NCI-H2196 treated with DMSO at 0.1 percent for 48 hours (cell line): ENCODE data around the gene SMG6.
"Not testable (repeated sequence)": the region's sequence is repeated elsewhere in the genome, so short reads cannot be mapped to it uniquely, and the experiment has no call there.

Source experiments
- DNase-seq: peaks from one replicate; lab custom pipeline; 2025; ENCODE audit not compliant: unreplicated experiment; lab: John Stamatoyannopoulos, UW

SMG6 gene

GRCh38 chr17:2207815-2208515 lies 95.6 kb downstream of the SMG6 start:
- DNase-seq, result no peak

- DNase-seq, result no peak
These were observed 99.2 kb downstream of the SMG6 start for GRCh38 chr17:2204393-2204792.

- no peak for DNase-seq
These were observed 99.8 kb downstream of the SMG6 start for GRCh38 chr17:2203818-2204217.

GRCh38 chr17:2202996-2203575 lies 100.5 kb downstream of the SMG6 start:
- DNase-seq, result no peak

GRCh38 chr17:2202302-2202995 lies 101.1 kb downstream of the SMG6 start:
- DNase-seq, result no peak

GRCh38 chr17:2199386-2199785 lies 104.2 kb downstream of the SMG6 start:
- DNase-seq, result not testable (repeated sequence)

- DNase-seq, result no peak
These were observed 104.7 kb downstream of the SMG6 start for GRCh38 chr17:2198927-2199326.

- no peak for DNase-seq
These were observed 106.3 kb downstream of the SMG6 start for GRCh38 chr17:2197271-2197670.

- DNase-seq, result no peak
These were observed 107.9 kb downstream of the SMG6 start for GRCh38 chr17:2195729-2196128.

- no peak for DNase-seq
These were observed 108.7 kb downstream of the SMG6 start for GRCh38 chr17:2194889-2195335.

GRCh38 chr17:2192367-2193057 lies 111.1 kb downstream of the SMG6 start:
- no peak for DNase-seq

GRCh38 chr17:2191785-2192184 lies 111.8 kb downstream of the SMG6 start:
- no peak for DNase-seq

- DNase-seq, result no peak
These were observed 112.4 kb downstream of the SMG6 start for GRCh38 chr17:2191227-2191626.

- no peak for DNase-seq
These were observed 113.6 kb downstream of the SMG6 start for GRCh38 chr17:2190014-2190413.

- no peak for DNase-seq
These were observed 114.5 kb downstream of the SMG6 start for GRCh38 chr17:2188971-2189630.

- no peak for DNase-seq
These were observed 115.8 kb downstream of the SMG6 start for GRCh38 chr17:2187758-2188157.

GRCh38 chr17:2186937-2187336 lies 116.6 kb downstream of the SMG6 start:
- DNase-seq, result no peak

- DNase-seq, result no peak
These were observed 118.3 kb downstream of the SMG6 start for GRCh38 chr17:2184993-2185931.

- no peak for DNase-seq
These were observed 120.2 kb downstream of the SMG6 start for GRCh38 chr17:2183346-2183745.

GRCh38 chr17:2181897-2182448 lies 121.6 kb downstream of the SMG6 start:
- no peak for DNase-seq
